Activated CD4-positive, CD25-positive, alpha-beta regulatory T cell treated with anti-CD3 and anti-CD28 coated beads, Interleukin-2, amount 50 U/mL, for 16 hours (primary cell): ENCODE results near the gene SAMD9.
"Not testable (repeated sequence)": the region's sequence is repeated elsewhere in the genome, so short reads cannot be mapped to it uniquely, and the experiment has no call there.

ENCODE experiments used
- DNase-seq: peaks from one replicate; pipeline ENCODE4 v3.0.0-alpha.2; 2020; ENCODE audit warnings: low read depth, low spot score

The SAMD9 gene

DNA sequence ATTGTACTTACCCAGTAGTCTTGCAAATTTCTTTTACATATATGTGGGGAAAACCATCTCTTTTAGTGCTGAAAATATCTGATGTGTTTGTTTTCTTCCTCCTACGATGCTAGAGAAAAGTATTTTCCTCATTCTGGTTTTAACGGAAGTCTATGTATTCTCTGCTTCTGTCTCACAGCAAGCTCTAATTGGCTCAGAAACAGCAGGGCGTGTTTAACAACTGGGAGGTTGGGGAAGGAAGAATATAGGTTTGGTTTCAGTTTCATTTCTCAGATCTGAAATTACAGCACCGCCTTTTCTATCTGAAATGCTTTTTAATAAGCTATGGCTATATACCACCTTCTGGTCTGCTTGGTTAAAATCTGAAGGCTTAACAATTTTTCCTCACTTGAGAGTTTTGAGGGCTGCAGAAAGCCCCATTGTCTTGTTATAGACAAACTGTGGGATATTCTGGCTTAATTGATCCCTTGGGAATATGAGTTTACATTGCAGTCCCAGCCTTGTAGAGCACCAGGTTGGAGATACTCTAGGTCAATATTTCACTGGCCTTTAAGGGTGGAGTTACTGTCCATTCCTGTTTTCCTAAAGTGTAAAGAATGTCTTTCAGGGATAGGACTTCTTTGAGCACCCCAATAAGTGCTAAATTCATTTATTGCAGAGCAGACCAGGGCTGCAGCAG, at the start of gene SAMD9:
Gene SAMD9 (minus strand): TSS at position 128 of the 679 bp plus-strand sequence. CDS start 11,882 bp downstream, outside the sequence.
- peak; percentile 56 for DNase-seq

DNA sequence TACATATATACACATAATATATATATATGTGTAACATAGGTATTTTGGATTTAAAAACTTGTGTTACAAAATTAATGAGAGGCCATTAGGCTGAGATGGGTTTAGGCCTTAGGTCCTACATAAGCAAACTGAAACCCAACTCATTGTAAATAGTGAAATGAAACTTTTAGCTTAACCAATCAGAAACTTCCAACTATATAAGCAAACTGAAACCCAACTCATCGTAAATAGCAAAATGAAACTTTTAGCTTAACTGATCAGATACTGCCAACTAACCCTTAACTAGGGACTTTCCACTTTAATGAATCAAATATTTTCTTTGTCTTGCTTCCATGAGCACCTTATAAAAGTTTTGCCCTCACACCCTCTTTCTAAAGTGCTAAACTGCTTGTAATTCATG, 47.7 kb upstream of the SAMD9 start:
- no peak for DNase-seq

- DNase-seq: no peak
Measured at GRCh38 chr7:93164766-93165165, 47.0 kb upstream of the SAMD9 start.

DNA sequence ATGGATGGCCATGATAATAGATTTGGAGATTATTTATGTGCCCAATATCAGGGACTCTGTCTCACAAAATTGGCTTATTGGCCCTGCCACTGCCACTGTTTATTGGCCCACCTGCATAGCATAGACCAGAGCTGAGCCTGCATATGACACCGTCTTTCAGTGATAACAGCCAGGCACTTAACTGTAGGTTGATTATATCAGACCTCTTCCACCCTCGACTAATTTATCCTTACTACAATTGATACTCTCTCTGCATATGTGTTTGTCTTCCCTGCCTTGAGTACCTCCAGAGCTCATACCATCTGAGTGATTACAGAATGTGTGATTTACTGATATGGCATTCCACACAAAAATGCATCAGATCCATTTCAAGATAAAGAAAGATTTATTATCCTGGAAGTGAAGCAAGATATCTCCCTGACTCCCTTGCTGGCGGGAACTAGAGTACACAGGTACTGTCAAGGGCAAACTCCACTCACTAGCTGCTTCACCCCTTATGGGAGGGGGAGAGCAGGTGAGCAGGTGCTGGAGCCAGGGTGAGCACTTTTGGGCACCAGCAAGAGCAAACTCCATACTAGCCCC, 43.5 kb upstream of the SAMD9 start:
- DNase-seq: no peak

DNA sequence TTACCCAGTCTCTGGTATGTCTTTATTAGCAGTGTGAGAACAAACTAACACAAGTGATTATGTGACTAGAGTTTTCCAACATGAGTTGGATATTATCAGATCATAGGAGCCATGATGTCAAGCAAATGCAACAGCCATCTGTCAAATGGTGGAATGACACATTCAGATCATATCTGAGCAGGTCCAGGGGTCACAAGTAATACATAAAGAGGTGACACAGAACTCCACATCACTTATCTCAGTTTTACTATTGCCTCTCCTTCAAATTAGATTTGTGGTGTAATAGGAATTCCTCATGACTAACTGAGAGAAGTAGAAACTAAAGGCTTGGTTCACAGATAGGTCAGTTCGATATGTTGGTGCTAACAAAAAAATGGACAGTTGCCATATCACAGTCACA, 42.6 kb upstream of the SAMD9 start:
- DNase-seq: no peak

- no peak for DNase-seq
Measured at GRCh38 chr7:93159490-93159889, 41.7 kb upstream of the SAMD9 start.

- DNase-seq: no peak
Measured at GRCh38 chr7:93156884-93157283, 39.1 kb upstream of the SAMD9 start.

DNA sequence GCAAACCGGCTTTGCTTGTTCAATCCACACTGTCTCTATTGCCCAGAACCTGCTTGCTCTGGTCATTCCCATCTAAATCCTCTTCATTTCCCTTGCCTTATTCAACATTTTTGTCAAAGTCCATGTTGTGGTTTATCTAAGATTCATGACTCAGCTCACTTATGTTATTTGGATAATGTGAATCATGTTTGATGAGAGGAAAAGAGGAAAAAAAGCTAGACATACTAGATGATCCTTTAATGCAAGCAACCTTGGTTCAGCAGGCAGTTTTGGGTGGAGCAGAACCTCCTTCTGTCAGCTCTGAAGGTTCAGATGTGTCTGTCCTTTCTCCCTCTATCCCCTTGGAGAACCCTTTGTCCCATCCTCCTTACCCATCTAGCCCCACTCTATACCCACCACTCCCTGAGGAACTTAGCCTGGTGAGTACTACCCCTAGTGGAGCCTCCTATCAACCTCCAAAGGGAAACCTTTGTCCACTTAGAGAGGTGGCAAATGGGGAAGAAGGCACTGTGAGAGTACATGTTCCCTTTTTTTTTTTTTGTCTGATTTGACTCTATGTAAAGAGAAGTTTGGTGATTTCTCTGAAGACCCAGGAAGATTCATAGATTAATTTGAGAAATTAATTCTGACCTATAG, 32.5 kb upstream of the SAMD9 start:
- no peak for DNase-seq

- DNase-seq: no peak
Measured at GRCh38 chr7:93148727-93149126, 30.9 kb upstream of the SAMD9 start.

- no peak for DNase-seq
Measured at GRCh38 chr7:93148144-93148543, 30.4 kb upstream of the SAMD9 start, which contains the start of gene SAMD9L. TSS of gene SAMD9L (minus strand) at chr7:93148385. CDS start at chr7:93135971, 12,414 bp downstream.

- DNase-seq: no peak
Measured at GRCh38 chr7:93147363-93147762, 29.6 kb upstream of the SAMD9 start.

DNA sequence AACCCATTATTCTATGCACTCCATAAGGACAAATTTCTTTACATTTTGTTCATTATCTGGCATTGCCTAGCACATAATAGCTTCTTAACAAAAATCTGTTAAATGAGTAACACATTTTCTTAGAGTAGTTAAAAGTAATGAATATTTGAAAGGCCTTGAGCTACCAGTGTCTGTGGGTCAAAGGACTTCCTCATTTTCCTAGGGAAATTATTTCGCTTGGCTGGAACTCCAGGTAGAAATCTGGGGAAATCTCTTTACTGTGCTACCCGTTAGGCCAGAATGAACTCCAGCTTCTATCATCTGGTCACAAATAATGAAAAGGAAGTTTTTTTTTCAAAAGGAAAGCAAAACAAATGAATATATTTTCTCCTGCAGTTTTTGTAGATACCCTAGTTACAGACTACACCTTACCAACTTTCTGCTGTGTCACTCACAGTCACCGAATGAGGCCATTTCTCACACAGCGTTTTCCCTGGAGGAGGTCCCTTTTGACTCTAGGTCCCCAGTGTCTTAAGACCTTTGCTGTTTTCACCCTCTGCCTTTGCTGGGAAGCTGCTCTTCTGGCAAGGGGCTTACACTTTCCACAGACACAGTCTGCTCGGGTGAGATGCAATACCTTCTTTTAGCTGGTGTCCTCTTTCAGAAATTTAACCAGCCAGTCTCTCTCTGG, 28.8 kb upstream of the SAMD9 start:
- no peak for DNase-seq

GRCh38 chr7:93146036-93146435, 28.3 kb upstream of the SAMD9 start:
- no peak for DNase-seq

DNA sequence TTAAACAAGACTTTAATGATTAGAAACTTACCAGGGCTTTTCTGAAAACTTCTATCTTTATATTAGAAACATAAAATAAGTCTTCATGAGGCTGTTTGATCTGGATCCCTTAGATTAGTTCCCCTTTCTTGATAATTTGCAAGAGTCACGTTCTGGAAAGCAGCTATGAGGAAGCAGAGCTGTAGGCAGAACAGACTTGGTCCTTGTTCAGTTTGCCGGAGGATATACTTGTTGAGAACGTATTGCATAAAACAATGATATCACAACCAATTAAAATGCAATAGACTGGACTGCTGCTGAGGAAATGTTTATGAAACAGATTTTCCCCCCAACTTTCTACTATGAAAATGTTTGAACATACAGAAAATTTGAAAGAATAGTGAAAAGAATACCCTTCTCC, 27.6 kb upstream of the SAMD9 start:
- no peak for DNase-seq

- DNase-seq: no peak
Measured at GRCh38 chr7:93142127-93142526, 24.3 kb upstream of the SAMD9 start.

GRCh38 chr7:93140582-93141191, 22.9 kb upstream of the SAMD9 start:
- no peak for DNase-seq

DNA sequence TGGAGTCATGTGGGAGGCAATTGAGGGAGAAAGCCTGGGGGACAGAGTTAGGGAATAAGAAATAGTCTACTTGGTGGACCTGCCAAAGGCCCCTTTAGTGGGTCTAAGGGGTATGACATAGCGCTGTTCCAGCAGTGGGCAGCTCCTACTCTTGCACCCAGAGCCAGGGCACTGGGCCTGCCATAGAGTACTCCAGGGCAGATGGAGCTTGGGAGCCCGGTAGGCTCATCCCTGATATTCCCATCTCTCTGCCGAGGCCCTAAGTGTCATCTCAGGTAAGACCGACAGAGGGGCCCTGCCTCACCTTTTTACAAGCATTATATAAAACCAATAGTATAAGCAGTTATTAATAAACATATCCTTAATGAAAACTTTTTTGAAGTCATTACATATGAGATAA, 20.8 kb upstream of the SAMD9 start:
- no peak for DNase-seq

- no peak for DNase-seq
Measured at GRCh38 chr7:93133005-93133404, 15.2 kb upstream of the SAMD9 start.

DNA sequence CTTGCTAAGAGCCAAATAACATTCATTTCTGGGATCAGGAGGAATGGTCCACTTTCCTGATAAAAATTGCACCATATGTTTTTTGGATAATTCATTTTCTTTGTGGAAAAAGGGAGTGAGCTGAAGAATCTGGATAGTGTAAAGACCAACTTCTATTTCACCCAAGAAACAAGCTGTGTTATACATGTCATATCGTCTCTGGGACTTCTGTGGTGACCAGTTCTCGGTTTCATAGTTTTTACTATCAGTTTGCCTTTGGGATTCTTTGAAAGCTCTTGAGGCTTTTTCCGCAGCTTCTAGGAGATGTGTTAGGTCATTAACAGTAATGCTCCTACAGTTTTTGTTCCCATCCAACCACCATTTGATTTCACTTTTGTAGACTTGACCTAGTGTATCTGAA, 14.4 kb upstream of the SAMD9 start:
- DNase-seq: no peak

DNA sequence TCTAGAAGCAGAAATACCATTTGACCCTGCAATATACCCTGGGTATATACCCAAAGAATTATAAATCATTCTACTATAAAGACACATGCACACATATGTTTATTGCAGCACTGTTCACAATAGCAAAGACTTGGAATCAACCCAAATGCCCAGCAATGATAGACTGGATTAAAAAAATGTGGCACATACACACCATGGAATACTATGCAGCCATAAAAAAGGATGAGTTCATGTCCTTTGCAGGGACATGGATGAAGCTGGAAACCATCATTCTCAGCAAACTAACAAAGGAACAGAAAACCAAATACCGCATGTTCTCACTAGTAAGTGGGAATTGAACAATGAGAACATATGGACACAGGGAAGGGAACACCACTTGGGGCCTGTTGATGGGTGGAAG, 9.2 kb upstream of the SAMD9 start:
- not testable (repeated sequence) for DNase-seq

GRCh38 chr7:93123532-93123931, 5.8 kb upstream of the SAMD9 start:
- not testable (repeated sequence) for DNase-seq
